ENCODE measurements around the gene SPOCK1.

Gene SPOCK1

DNA sequence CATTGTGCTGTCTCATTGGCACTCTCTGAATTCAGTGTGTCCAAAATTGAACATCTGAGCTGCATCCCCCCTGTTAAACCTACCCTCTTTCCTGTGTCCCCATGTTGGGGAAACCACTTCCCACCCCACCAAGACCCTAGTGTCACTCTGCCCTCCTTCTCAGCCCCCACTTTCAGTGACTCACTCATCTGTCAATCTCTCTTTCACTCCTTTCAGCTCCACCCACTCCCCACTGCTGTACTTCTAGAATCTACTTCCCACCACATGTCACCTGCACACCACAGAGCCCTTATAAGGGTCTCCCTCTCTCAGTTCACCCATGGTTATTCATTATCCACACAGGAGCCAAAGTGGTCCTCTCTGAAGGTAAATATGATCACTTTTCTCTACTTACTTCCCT is 5.8 kb upstream of the SPOCK1 start:
- H3K27me3 ChIP-seq, result peaks cover 20% of the 10 kb centered on the region
- H3K36me3 ChIP-seq, result no peaks in the 10 kb centered on the region
- TF ChIP-seq CTCF (IDR thresholded peaks at IDR 0.05), result no peak

DNA sequence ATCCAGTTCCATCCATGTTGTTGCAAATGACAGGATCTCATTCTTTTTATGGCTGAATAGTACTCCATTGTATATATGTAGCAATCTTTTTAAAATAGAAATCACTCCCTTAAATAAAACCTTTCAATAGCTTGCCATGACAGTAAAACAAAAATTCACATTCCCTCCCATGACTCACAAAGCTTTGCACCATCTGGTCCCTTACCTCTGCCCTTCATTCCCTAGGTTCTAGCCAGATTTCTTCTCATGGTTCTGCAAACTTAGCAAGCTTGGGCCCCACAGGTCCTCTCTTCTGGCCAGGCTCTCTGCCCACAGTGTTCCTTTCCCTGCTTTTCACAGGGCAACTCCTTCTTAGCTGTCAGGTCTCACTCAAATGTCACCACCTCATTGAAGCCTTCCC is 4.3 kb upstream of the SPOCK1 start:
- Histone ChIP-seq H3K4me3 (ENCODE audit: low read depth in 1 of 2, low read length in 1 of 2) (no peak overlapping the region), H3K36me3 (no peaks in the 10 kb centered on the region), H3K27ac (no peak overlapping the region), H3K9me3 (no peaks in the 10 kb centered on the region), H3K4me1 (ENCODE audit: control insufficient read depth in 1 of 2, insufficient read depth in 1 of 2, low read depth in 1 of 2, low read length in 1 of 2) (peaks cover 0 to 4% of the 10 kb centered on the region in 2 experiments), H3K27me3 (peaks cover 28% of the 10 kb centered on the region)
- no peak for TF ChIP-seq CTCF (IDR thresholded peaks at IDR 0.05)

More for the DNA sequence above, 5.8 kb upstream of the SPOCK1 start:
- no peaks in the 10 kb centered on the region for H3K4me1 ChIP-seq (ENCODE audit: control insufficient read depth in 1 of 2, insufficient read depth in 1 of 2, low read depth in 1 of 2, low read length in 1 of 2)
- H3K9me3 ChIP-seq, result no peaks in the 10 kb centered on the region
- H3K27ac ChIP-seq, result no peak overlapping the region
- no peak overlapping the region for H3K4me3 ChIP-seq (ENCODE audit: low read depth in 1 of 2, low read length in 1 of 2)

DNA sequence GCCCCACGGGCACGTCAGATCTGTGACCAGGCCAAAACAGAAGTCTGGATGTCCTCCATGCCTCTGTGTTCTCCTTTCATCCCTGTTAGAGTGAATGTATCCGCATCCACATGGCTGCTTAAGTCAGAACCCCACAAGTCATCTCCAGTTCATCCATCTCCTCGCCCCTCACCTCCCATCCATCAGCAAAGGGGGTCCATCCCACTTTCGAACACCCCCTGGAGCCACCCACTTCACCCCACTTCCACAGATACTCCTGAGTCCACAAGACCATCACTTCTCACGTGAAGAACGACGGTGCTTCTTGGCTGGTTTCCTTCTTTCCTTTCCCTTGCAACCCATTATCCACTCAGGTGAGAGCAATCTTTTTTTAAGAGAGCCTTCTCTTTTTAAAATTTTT is 3.5 kb upstream of the SPOCK1 start:
- H3K4me3 ChIP-seq (ENCODE audit: low read depth in 1 of 2, low read length in 1 of 2), result no peak overlapping the region
- peaks cover 37% of the 10 kb centered on the region for H3K27me3 ChIP-seq
- no peaks in the 10 kb centered on the region for H3K9me3 ChIP-seq
- no peak overlapping the region for H3K27ac ChIP-seq
- no peaks in the 10 kb centered on the region for H3K36me3 ChIP-seq
- no peak for TF ChIP-seq CTCF (IDR thresholded peaks at IDR 0.05)
- peaks cover 0 to 4% of the 10 kb centered on the region in 2 experiments for H3K4me1 ChIP-seq (ENCODE audit: control insufficient read depth in 1 of 2, insufficient read depth in 1 of 2, low read depth in 1 of 2, low read length in 1 of 2)

DNA sequence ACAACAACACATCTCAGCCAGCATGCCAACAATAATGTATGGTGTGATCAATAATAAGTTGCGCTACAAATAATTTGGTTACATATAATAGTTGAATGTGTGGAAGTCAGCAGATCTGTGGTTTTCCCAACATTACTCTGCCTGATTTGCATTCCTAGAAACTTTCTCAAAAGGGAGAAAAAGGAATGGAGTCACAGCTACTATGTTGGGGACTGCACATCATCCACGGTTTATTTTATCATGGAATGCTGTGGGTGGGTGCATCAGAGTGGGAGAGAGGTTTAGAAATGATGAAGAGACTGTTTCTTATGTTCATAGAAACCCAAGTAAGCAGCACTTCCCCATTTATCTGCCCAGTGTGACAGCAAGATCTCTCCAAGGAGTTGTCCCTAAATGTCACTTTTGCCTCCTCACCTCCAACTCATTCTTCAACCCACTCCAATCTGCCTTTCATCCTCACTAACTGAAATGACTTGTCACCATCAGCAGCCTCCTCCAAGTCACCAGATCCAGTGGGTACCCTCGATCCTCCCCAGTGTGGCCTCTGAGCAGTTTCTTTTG is 2.8 kb upstream of the SPOCK1 start:
- Histone ChIP-seq H3K27ac (no peak overlapping the region), H3K4me1 (ENCODE audit: control insufficient read depth in 1 of 2, insufficient read depth in 1 of 2, low read depth in 1 of 2, low read length in 1 of 2) (peaks cover 0 to 4% of the 10 kb centered on the region in 2 experiments), H3K4me3 (ENCODE audit: low read depth in 1 of 2, low read length in 1 of 2) (no peak overlapping the region), H3K36me3 (no peaks in the 10 kb centered on the region), H3K9me3 (no peaks in the 10 kb centered on the region), H3K27me3 (peaks cover 44% of the 10 kb centered on the region)
- no peak for TF ChIP-seq CTCF (IDR thresholded peaks at IDR 0.05)

GRCh38 chr5:137501226-137501625 is 2.1 kb upstream of the SPOCK1 start:
- Histone ChIP-seq H3K36me3 (no peaks in the 10 kb centered on the region), H3K4me3 (ENCODE audit: low read depth in 1 of 2, low read length in 1 of 2) (no peak overlapping the region), H3K4me1 (ENCODE audit: control insufficient read depth in 1 of 2, insufficient read depth in 1 of 2, low read depth in 1 of 2, low read length in 1 of 2) (peaks cover 0 to 4% of the 10 kb centered on the region in 2 experiments), H3K9me3 (no peaks in the 10 kb centered on the region), H3K27ac (no peak overlapping the region), H3K27me3 (peaks cover 51% of the 10 kb centered on the region)
- no peak for TF ChIP-seq CTCF (IDR thresholded peaks at IDR 0.05)
